ENCODE measurements around the gene HYOU1. TPM values are rescaled to one million over a fixed set of nuclear protein-coding genes. Genes with fewer than 3 reads are reported as not detected.

HYOU1 gene
- total RNA-seq, 2 experiments from 2014 or later, result 76.5 to 81.4 TPM

GRCh38 chr11:119091966-119092879 is 35.2 kb upstream of the HYOU1 start:
- Mint-ChIP-seq H3K36me3 (ENCODE audit: low read depth) (peaks cover 23% of the 10 kb centered on the region), H3K4me1 (ENCODE audit: low read depth) (peaks cover 30% of the 10 kb centered on the region), H3K27ac (no peak overlapping the region), H3K9me3 (no peaks in the 10 kb centered on the region), H3K4me3 (peak overlapping the region; percentile 79), H3K27me3 (no peaks in the 10 kb centered on the region)
- Histone ChIP-seq H3K4me3 (ENCODE audit: low read length) (no peak overlapping the region), H3K27ac (ENCODE audit: low read depth in 1 of 2, low read length in 2 of 2) (no peak overlapping the region), H3K27me3 (ENCODE audit: control insufficient read depth in 1 of 2, insufficient read depth in 2 of 2, low read length in 2 of 2) (no peaks in the 10 kb centered on the region), H3K4me1 (ENCODE audit: insufficient read depth, low read length) (peaks cover 44% of the 10 kb centered on the region), H3K36me3 (ENCODE audit: insufficient read depth, low read length) (peaks cover 10% of the 10 kb centered on the region), H3K9me3 (ENCODE audit: control insufficient read depth in 1 of 2, insufficient read depth in 1 of 2, low read length in 2 of 2) (no peaks in the 10 kb centered on the region)
- intact Hi-C loops (cut with DNase I, micrococcal nuclease), result no loop called here
- ATAC-seq (ENCODE audit: poor library complexity), result no peak
- no peak for DNase-seq
- ChIA-PET CTCF (interaction anchor here (1.4 kb wide), 1 partner anchor 62 kb away, joined by 3 read pairs; the partner anchor contains the start of gene SLC37A4), POLR2A (interaction anchor here (1.0 to 1.7 kb wide), 2 partner anchors 11 to 24 kb away, joined by 3 to 4 read pairs; partner anchors contain the start of gene VPS11)
- no peak for TF ChIP-seq CTCF (IDR thresholded peaks at IDR 0.05)

GRCh38 chr11:119091178-119091577 is 34.2 kb upstream of the HYOU1 start:
- peaks cover 16% of the 10 kb centered on the region for H3K36me3 Mint-ChIP-seq (ENCODE audit: low read depth)
- Histone ChIP-seq H3K4me1 (ENCODE audit: insufficient read depth, low read length) (peaks cover 45% of the 10 kb centered on the region), H3K27ac (ENCODE audit: low read depth in 1 of 2, low read length in 2 of 2) (no peak overlapping the region), H3K9me3 (ENCODE audit: control insufficient read depth in 1 of 2, insufficient read depth in 1 of 2, low read length in 2 of 2) (no peaks in the 10 kb centered on the region), H3K27me3 (ENCODE audit: control insufficient read depth in 1 of 2, insufficient read depth in 2 of 2, low read length in 2 of 2) (no peaks in the 10 kb centered on the region), H3K4me3 (ENCODE audit: low read length) (no peak overlapping the region), H3K36me3 (ENCODE audit: insufficient read depth, low read length) (peaks cover under 1% of the 10 kb centered on the region)
- ChIA-PET CTCF (interaction anchor here (0.6 to 1.4 kb wide), 2 partner anchors 26 to 61 kb away, joined by 3 read pairs; partner anchors contain the start of gene SLC37A4), POLR2A (interaction anchor here (1.7 kb wide), 1 partner anchor 12 kb away, joined by 4 read pairs; no protein-coding TSS in a partner anchor)
- no peaks in the 10 kb centered on the region for H3K9me3 Mint-ChIP-seq
- peaks cover 25% of the 10 kb centered on the region for H3K4me1 Mint-ChIP-seq (ENCODE audit: low read depth)
- intact Hi-C loops (cut with DNase I, micrococcal nuclease), result no loop called here
- H3K27me3 Mint-ChIP-seq, result no peaks in the 10 kb centered on the region
- H3K27ac Mint-ChIP-seq, result no peak overlapping the region
- H3K4me3 Mint-ChIP-seq, result no peak overlapping the region
- ATAC-seq (ENCODE audit: poor library complexity) (no peak), DNase-seq (no peak)
- TF ChIP-seq CTCF (IDR thresholded peaks at IDR 0.05), result no peak

DNA sequence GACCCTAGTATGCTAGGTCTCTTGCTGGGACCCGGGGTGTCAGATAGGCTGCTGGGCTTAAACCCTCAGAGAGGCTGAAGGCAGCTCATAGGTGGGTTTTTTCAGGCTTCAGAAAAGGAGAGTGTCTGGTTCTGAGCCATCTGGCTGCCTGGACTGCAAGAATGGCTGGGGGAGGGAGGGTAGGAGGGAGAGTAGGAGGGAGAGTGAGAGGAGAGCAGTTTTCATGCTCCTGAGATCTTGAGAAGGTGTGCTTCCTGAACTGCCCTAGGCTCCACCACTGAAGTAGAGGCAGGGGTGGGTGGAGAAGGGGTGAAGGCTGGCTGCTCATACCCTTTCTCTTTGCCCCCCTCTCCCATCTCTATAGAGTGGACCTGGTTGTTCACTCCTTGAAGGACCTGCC is 32.3 kb upstream of the HYOU1 start:
- H3K4me3 Mint-ChIP-seq, result no peak overlapping the region
- DNase-seq, result no peak
- Histone ChIP-seq H3K36me3 (ENCODE audit: insufficient read depth, low read length) (no peaks in the 10 kb centered on the region), H3K9me3 (ENCODE audit: control insufficient read depth in 1 of 2, insufficient read depth in 1 of 2, low read length in 2 of 2) (no peaks in the 10 kb centered on the region), H3K27ac (ENCODE audit: low read depth in 1 of 2, low read length in 2 of 2) (no peak overlapping the region), H3K27me3 (ENCODE audit: control insufficient read depth in 1 of 2, insufficient read depth in 2 of 2, low read length in 2 of 2) (no peaks in the 10 kb centered on the region), H3K4me1 (ENCODE audit: insufficient read depth, low read length) (peaks cover 50% of the 10 kb centered on the region), H3K4me3 (ENCODE audit: low read length) (no peak overlapping the region)
- intact Hi-C loops (cut with DNase I, micrococcal nuclease), result loop anchor here in 1 of 2 experiments (5.0 kb wide), 1 partner anchor 33 kb away; the partner anchor contains the start of gene HINFP
- peaks cover 35% of the 10 kb centered on the region for H3K4me1 Mint-ChIP-seq (ENCODE audit: low read depth)
- no peaks in the 10 kb centered on the region for H3K27me3 Mint-ChIP-seq
- ChIA-PET CTCF (no interaction called here), POLR2A (interaction anchor here (1.3 kb wide), 1 partner anchor 70 kb away, joined by 3 read pairs; the partner anchor contains the start of gene TRAPPC4)
- no peaks in the 10 kb centered on the region for H3K9me3 Mint-ChIP-seq
- no peak overlapping the region for H3K27ac Mint-ChIP-seq
- no peak for ATAC-seq (ENCODE audit: poor library complexity)
- TF ChIP-seq CTCF (IDR thresholded peaks at IDR 0.05), result no peak
- peaks cover 20% of the 10 kb centered on the region for H3K36me3 Mint-ChIP-seq (ENCODE audit: low read depth)
